AG04450 (cell line): ENCODE measurements around the gene MAPKAP1. TPM values are rescaled to one million over a fixed set of nuclear protein-coding genes. Genes with fewer than 3 reads are reported as not detected.

Experiments
- CTCF ChIA-PET: fragments of 300-600, 350-600 bp; formaldehyde crosslinking; extraction: SDS; loops from one replicate; lab custom pipeline; 2022; ENCODE audit warnings: antibody characterized with exemption, inconsistent platforms; lab: Charles Lee
- POLR2A ChIA-PET: fragments of 350-600 bp; formaldehyde crosslinking; extraction: SDS; loops from one replicate; lab custom pipeline; 2021; ENCODE audit warnings: antibody characterized with exemption, inconsistent platforms; lab: Yijun Ruan, JAX
- DNase-seq: peaks from one replicate; pipeline ENCODE4 v3.0.0-alpha.2; 2011; ENCODE audit warnings: low read depth, low spot score
- H3K27ac ChIP-seq: one replicate; pipeline ENCODE4 v1.5.1; 2012; ENCODE audit warnings: low read depth, low read length, control low read depth
- H3K27me3 ChIP-seq: one replicate; pipeline ENCODE4 v1.6.0; 2012; ENCODE audit warnings: low read length; ENCODE audit not compliant: control insufficient read depth, insufficient read depth
- H3K4me3 ChIP-seq: 2 replicates; pipeline ENCODE4 v1.5.1; 2011; ENCODE audit warnings: mild to moderate bottlenecking, low read depth, low read length, control low read depth
- H3K9me3 ChIP-seq: 2 replicates; pipeline ENCODE4 v1.5.1; 2012; ENCODE audit warnings: low read length; ENCODE audit not compliant: control insufficient read depth, insufficient read depth
- polyA plus RNA-seq: library from polyadenylated mRNA; depleted of rRNA; stranded (reverse); fragments of >200 nt; gene quantifications from 2 replicates; pipeline ENCODE4 v1.2.3, GENCODE V29; 2011
- TF ChIP-seq, protein P1 (sequence below): IDR thresholded peaks from 2 replicates; pipeline ENCODE4 v1.5.1; 2011; ENCODE audit warnings: low read depth, low read length, control low read depth, inconsistent platforms

MAPKAP1 gene
- polyA plus RNA-seq, 1 experiment, result 140 TPM

DNA sequence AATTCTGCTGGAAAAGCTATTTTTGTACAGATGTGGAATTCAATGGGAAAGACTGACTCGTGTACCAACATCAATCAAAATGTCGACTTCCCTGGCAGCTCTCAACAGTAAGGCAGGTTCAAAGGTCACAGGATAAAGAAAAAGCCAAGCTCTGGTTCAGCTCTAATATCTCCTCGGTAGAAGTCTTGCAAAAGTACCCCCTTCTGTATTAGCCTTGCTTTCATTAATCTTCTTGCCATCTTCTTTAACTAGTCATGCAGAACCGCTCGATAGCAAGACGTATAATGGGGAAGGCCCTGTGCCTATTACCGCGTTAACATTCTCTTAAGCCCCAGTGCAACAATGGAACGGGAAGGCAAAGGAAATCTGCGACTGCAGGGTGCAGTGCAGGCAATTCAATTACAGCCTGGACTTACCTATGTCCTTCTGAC is 244.1 kb downstream of the MAPKAP1 start:
- Histone ChIP-seq H3K4me3 (no peak overlapping the region), H3K27ac (no peak overlapping the region), H3K27me3 (no peaks in the 10 kb centered on the region), H3K9me3 (no peaks in the 10 kb centered on the region; the same call in 1 of the 2 replicates)
- ChIA-PET POLR2A (interaction anchor here (1.8 kb wide), 1 partner anchor 10 kb away, joined by 4 read pairs; no protein-coding TSS in a partner anchor), CTCF (interaction anchor here (1.4 to 1.6 kb wide), 2 partner anchors 96 to 1095 kb away, joined by 3 to 7 read pairs; no protein-coding TSS in a partner anchor)
- DNase-seq, result no peak
- TF ChIP-seq, protein P1, sequence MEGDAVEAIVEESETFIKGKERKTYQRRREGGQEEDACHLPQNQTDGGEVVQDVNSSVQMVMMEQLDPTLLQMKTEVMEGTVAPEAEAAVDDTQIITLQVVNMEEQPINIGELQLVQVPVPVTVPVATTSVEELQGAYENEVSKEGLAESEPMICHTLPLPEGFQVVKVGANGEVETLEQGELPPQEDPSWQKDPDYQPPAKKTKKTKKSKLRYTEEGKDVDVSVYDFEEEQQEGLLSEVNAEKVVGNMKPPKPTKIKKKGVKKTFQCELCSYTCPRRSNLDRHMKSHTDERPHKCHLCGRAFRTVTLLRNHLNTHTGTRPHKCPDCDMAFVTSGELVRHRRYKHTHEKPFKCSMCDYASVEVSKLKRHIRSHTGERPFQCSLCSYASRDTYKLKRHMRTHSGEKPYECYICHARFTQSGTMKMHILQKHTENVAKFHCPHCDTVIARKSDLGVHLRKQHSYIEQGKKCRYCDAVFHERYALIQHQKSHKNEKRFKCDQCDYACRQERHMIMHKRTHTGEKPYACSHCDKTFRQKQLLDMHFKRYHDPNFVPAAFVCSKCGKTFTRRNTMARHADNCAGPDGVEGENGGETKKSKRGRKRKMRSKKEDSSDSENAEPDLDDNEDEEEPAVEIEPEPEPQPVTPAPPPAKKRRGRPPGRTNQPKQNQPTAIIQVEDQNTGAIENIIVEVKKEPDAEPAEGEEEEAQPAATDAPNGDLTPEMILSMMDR, result no peak

DNA sequence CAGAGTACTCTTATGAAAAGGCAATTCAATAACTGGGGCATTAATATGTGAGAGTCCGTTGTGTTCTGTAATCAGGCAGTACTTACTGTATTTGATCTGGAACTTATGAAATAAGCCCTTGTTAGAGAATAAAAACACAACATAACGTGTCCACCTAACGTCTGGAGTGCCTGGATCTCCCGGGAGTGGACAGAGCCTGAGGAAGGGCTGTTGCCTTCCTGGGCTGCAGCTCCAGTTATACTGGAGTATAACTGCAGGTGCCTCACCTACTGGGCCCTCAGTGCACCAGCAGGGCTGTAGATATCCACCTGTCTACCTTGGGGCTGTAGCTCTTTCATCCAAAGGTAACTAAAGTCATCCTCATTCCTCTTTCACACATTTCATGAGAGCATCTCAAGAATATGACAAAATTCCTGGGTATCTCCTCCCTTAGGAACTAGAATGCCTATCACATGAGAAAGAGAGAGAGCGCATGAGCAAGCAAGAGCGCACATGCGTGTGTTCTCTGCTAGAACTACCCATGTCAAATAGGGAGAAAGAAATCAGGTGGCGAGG is 245.3 kb downstream of the MAPKAP1 start:
- Histone ChIP-seq H3K4me3 (no peak overlapping the region), H3K9me3 (peaks cover 6% of the 10 kb centered on the region), H3K27ac (no peak overlapping the region), H3K27me3 (no peaks in the 10 kb centered on the region)
- DNase-seq, result no peak
- TF ChIP-seq, protein P1, result no peak
- POLR2A ChIA-PET, result no interaction called here
- CTCF ChIA-PET, result no interaction called here

DNA sequence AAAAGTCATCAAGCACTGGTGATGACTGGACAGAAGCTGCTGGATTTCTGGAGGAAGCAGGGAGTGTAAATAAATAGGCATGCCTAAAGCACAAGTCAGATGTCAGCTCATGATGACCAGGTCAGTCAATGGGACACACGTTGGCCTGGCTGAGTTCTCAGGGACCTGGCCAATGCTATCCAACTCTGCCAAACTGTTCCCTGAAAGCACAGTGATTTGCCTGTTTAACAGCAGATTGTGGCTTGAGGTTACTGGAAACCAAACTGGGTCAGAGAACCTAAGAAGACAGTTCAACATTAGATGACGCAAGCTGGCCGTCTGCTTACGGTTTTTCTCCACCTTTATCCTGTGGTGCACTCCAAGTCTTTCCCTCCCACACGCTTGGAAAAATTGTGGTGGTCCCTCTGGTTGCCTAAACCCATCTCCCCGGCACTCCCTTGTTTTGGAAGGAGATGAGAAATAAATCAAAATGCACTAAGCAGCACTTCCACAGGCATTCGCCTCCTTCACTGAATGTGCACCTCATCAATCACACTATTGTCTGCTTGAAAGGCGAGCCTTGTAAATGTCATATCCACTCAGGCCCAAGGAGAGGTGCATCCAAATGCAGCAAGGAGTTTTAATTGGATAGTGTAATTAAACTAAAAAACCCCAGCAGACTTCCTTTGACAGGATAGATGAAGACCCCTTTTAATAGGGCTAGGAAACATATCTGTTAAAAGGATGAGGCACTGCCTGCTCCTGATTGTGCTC is 245.9 kb downstream of the MAPKAP1 start:
- peak; percentile 45 for DNase-seq
- H3K27ac ChIP-seq, result peak overlapping the region; percentile 82

DNA sequence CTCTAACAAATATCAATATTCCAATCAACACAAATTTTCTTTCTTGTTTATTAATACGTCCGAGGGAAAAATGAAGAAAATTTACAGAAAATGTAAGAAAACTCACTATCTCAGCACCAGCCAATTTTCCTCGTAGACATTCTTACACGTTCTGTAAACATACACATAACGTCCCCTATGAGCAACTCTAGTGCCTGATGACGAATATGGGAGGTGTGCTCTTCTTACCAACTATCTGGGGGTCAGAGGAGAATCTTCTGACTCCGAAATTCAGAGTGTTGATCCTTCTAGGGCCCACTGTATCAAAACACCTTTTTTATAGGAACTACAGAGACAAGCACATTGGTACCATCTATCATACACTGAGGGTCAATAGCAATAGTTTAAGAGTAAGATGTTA is 246.7 kb downstream of the MAPKAP1 start:
- H3K27me3 ChIP-seq, result no peaks in the 10 kb centered on the region
- POLR2A ChIA-PET, result no interaction called here
- H3K9me3 ChIP-seq, result peaks cover 9% of the 10 kb centered on the region
- TF ChIP-seq, protein P1, result no peak
- no peak overlapping the region for H3K4me3 ChIP-seq
- H3K27ac ChIP-seq, result peak overlapping the region; percentile 82
- DNase-seq, result peak; percentile 23
- CTCF ChIA-PET, result no interaction called here

More for the DNA sequence above, 245.9 kb downstream of the MAPKAP1 start:
- H3K9me3 ChIP-seq, result peaks cover 9% of the 10 kb centered on the region
- no peaks in the 10 kb centered on the region for H3K27me3 ChIP-seq
- H3K4me3 ChIP-seq, result no peak overlapping the region
- POLR2A ChIA-PET, result interaction anchor here (0.6 kb wide), 1 partner anchor 903 kb away, joined by 3 read pairs; no protein-coding TSS in a partner anchor
- CTCF ChIA-PET, result no interaction called here
- TF ChIP-seq, protein P1, result no peak

DNA sequence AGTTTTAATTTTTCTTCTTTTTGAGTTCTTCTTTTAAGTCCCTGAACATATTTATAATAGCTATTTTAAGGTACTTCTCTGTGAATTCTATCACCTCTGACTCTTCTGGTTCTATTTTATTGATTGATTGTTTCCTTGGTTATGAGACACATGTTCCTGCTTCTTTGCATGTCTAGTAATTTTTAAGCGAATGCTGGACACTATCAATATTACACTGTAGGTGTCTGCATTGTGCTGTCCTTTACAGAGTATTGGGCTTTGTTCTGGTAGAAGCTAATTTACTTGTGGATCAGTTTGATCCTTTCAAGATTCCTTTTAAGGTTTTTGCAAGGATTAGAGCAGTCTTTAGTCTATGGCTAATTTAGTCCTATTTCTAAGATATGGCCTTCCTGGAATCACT is 249.7 kb downstream of the MAPKAP1 start:
- Histone ChIP-seq H3K4me3 (no peak overlapping the region), H3K9me3 (peaks cover 9% of the 10 kb centered on the region), H3K27ac (no peak overlapping the region), H3K27me3 (no peaks in the 10 kb centered on the region)
- POLR2A ChIA-PET, result no interaction called here
- CTCF ChIA-PET, result interaction anchor here (0.6 to 1.4 kb wide), 2 partner anchors 101 to 653 kb away, joined by 4 to 6 read pairs; no protein-coding TSS in a partner anchor
- TF ChIP-seq, protein P1, result no peak
- DNase-seq, result no peak
